ENCODE measurements around the gene LRRC7. TPM values are rescaled to one million over a fixed set of nuclear protein-coding genes. Genes with fewer than 3 reads are reported as not detected.

LRRC7 gene
- polyA plus RNA-seq, 1 of the 3 experiments (the other 2 are of a cell fraction): 0.02 TPM

GRCh38 chr1:69728206-69728605 is 160.5 kb downstream of the LRRC7 start:
- H4K20me1 ChIP-seq (ENCODE audit: insufficient read depth): no peaks in the 10 kb centered on the region
- CTCF ChIA-PET: interaction anchor here (4.4 kb wide), 1 partner anchor 10 kb away, joined by 25 read pairs; no protein-coding TSS in a partner anchor
- no peak overlapping the region for H3K4me2 ChIP-seq
- no peaks in the 10 kb centered on the region for H3K79me2 ChIP-seq (ENCODE audit: insufficient read depth)
- no peak for TF ChIP-seq REST (IDR thresholded peaks at IDR 0.05; ENCODE audit: low read depth, low read length)
- no peak for TF ChIP-seq CTCF (IDR thresholded peaks at IDR 0.05)
- no peak for TF ChIP-seq PBX3 (IDR thresholded peaks at IDR 0.05)
- TF ChIP-seq MEF2A (IDR thresholded peaks at IDR 0.05; ENCODE audit: borderline replicate concordance, low read depth): no peak
- no peak for TF ChIP-seq EZH2phosphoT487 (IDR thresholded peaks at IDR 0.05; ENCODE audit: borderline replicate concordance, low read depth)
- no peak for TF ChIP-seq FOXM1 (IDR thresholded peaks at IDR 0.05; ENCODE audit: low read depth)
- no peak for TF ChIP-seq RCOR1 (IDR thresholded peaks at IDR 0.05; ENCODE audit: low read length)
- TF ChIP-seq YY1 (IDR thresholded peaks at IDR 0.05; ENCODE audit: low read depth): no peak
- TF ChIP-seq MAX (IDR thresholded peaks at IDR 0.05; ENCODE audit: low read depth): no peak
- no peak for TF ChIP-seq NRF1 (IDR thresholded peaks at IDR 0.05; ENCODE audit: low read depth, low read length)
- TF ChIP-seq RFX5 (IDR thresholded peaks at IDR 0.05; ENCODE audit: low read length): no peak
- TF ChIP-seq POLR2AphosphoS5 (IDR thresholded peaks at IDR 0.05; ENCODE audit: low read depth, low read length): no peak
- TF ChIP-seq RXRA (IDR thresholded peaks at IDR 0.05; ENCODE audit: borderline replicate concordance, low read depth): no peak
- TF ChIP-seq SMC3 (IDR thresholded peaks at IDR 0.05; ENCODE audit: low read depth, low read length): no peak
- no peak for TF ChIP-seq MXI1 (IDR thresholded peaks at IDR 0.05; ENCODE audit: low read depth, low read length)
- no peak for TF ChIP-seq EP300 (IDR thresholded peaks at IDR 0.05; ENCODE audit: borderline replicate concordance in 1 of 2, low read depth in 1 of 2, low read length in 1 of 2)
- TF ChIP-seq RAD21 (IDR thresholded peaks at IDR 0.05; ENCODE audit: low read length): no peak
- TF ChIP-seq CHD2 (IDR thresholded peaks at IDR 0.05; ENCODE audit: low read length, partially characterized antibody): no peak
- TF ChIP-seq TCF12 (IDR thresholded peaks at IDR 0.05): no peak
- H3K27me3 ChIP-seq (ENCODE audit: insufficient read depth): no peaks in the 10 kb centered on the region
- POLR2A ChIA-PET: no interaction called here
- no peaks in the 10 kb centered on the region for H3K9me3 ChIP-seq
- H3K9me2 ChIP-seq: no peaks in the 10 kb centered on the region
- H2AFZ ChIP-seq (ENCODE audit: low read depth): no peak overlapping the region
- H3K36me3 ChIP-seq (replicated peaks in 1 of 2; ENCODE audit: control insufficient read depth in 1 of 2, insufficient read depth in 2 of 2, low read length in 1 of 2): no peaks in the 10 kb centered on the region
- H3K4me3 ChIP-seq (ENCODE audit: low read depth in 2 of 2, low read length in 1 of 2): no peak overlapping the region
- no peak for DNase-seq
- no peaks in the 10 kb centered on the region; a peak in 1 of 4 replicates for H3K4me1 ChIP-seq (ENCODE audit: control insufficient read depth in 1 of 2, insufficient read depth in 2 of 2, low read depth in 1 of 2, low read length in 1 of 2)
- no peaks in the 10 kb centered on the region for H3F3A ChIP-seq (replicated peaks; ENCODE audit: insufficient read depth)
- no peak overlapping the region for H3K9ac ChIP-seq
- WGBS (ENCODE audit: low lambda C conversion rate): 0% methylated on average over 1 of the region's 1 CpG
- H3K27ac ChIP-seq (ENCODE audit: low read depth in 2 of 2, low read length in 1 of 2): no peak overlapping the region

All from SK-N-SH (cell line).